ENCODE results near the gene SH3RF3. TPM values are rescaled to one million over a fixed set of nuclear protein-coding genes. Genes with fewer than 3 reads are reported as not detected.

Gene SH3RF3
- total RNA-seq, 3 donors from 2014 or later (not counting 1 experiment from before 2014, with no cell fraction given): 0.23 to 0.61 (median 0.34) TPM

DNA sequence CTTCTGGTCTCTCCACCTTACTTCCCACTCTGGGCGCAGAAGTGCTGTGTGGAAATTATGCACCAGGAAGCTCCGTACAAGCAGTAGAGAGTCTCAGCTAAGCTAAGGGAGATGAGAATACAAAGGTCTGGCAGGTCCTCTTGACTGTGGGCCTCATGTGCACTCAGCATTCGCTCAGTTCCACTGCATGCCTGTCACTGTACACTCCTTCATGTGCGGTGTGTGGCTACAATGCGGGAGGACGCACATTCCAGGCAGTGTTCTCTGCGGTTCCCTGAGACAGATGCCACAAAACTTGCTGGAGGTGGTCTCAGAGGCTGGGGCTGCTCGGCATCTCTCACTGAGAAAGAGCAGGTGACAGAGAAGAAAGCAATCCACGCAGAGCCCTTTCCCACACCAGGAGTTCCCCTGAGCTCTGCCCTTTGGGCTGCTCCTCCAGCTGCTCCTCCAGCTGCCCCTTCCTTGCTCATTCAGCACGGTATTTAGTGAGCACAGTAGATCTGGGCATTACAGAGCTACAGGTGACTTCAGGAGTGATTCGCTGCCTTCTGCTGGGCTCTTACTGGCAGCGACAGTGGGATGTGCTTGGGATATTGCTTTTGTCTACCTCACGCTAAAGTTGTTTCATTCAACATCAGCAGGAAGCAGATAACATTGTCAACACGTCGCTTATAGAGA, 176.6 kb downstream of the SH3RF3 start:
- no peaks in the 10 kb centered on the region for H3K36me3 Mint-ChIP-seq
- intact Hi-C loops (cut with micrococcal nuclease): no loop called here
- DNase-seq (no peak), ATAC-seq (no peak)
- H3K36me3 ChIP-seq (ENCODE audit: control insufficient read depth, insufficient read depth, low read length): no peaks in the 10 kb centered on the region
- no peaks in the 10 kb centered on the region for H3K4me1 Mint-ChIP-seq
- no peak overlapping the region for H3K4me3 ChIP-seq (ENCODE audit: low read length)
- H3K4me3 Mint-ChIP-seq: no peak overlapping the region
- H3K9me3 Mint-ChIP-seq: no peaks in the 10 kb centered on the region
- H3K27ac Mint-ChIP-seq: no peak overlapping the region
- WGBS (ENCODE audit: insufficient coverage): 93% methylated on average over 15 of the region's 15 CpGs
- H3K27me3 ChIP-seq (ENCODE audit: control insufficient read depth, insufficient read depth, low read length): no peaks in the 10 kb centered on the region
- H3K9me3 ChIP-seq (ENCODE audit: control insufficient read depth, insufficient read depth, low read length): no peaks in the 10 kb centered on the region
- peaks cover 0 to 6% of the 10 kb centered on the region in 2 donors for H3K27me3 Mint-ChIP-seq (ENCODE audit: low read depth in 2 of 2)
- no peak overlapping the region for H3K27ac ChIP-seq (ENCODE audit: low read length)
- H3K4me1 ChIP-seq (ENCODE audit: control insufficient read depth, insufficient read depth, low read length): no peaks in the 10 kb centered on the region
- TF ChIP-seq CTCF (IDR thresholded peaks at IDR 0.05): no peak

GRCh38 chr2:109306190-109306589, 177.2 kb downstream of the SH3RF3 start:
- TF ChIP-seq CTCF (IDR thresholded peaks at IDR 0.05): no peak
- intact Hi-C loops (cut with micrococcal nuclease): no loop called here
- ATAC-seq: no peak
- Mint-ChIP-seq H3K27ac (no peak overlapping the region), H3K27me3 (ENCODE audit: low read depth in 2 of 2) (peaks cover 0 to 6% of the 10 kb centered on the region in 2 donors), H3K9me3 (no peaks in the 10 kb centered on the region), H3K36me3 (no peaks in the 10 kb centered on the region), H3K4me3 (no peak overlapping the region), H3K4me1 (no peaks in the 10 kb centered on the region)
- no peak for DNase-seq
- H3K9me3 ChIP-seq (ENCODE audit: control insufficient read depth, insufficient read depth, low read length): no peaks in the 10 kb centered on the region
- H3K4me3 ChIP-seq (ENCODE audit: low read length): no peak overlapping the region
- WGBS (ENCODE audit: insufficient coverage): 81% methylated on average over 10 of the region's 10 CpGs
- H3K36me3 ChIP-seq (ENCODE audit: control insufficient read depth, insufficient read depth, low read length): no peaks in the 10 kb centered on the region
- H3K27me3 ChIP-seq (ENCODE audit: control insufficient read depth, insufficient read depth, low read length): no peaks in the 10 kb centered on the region
- H3K27ac ChIP-seq (ENCODE audit: low read length): no peak overlapping the region
- no peaks in the 10 kb centered on the region for H3K4me1 ChIP-seq (ENCODE audit: control insufficient read depth, insufficient read depth, low read length)

DNA sequence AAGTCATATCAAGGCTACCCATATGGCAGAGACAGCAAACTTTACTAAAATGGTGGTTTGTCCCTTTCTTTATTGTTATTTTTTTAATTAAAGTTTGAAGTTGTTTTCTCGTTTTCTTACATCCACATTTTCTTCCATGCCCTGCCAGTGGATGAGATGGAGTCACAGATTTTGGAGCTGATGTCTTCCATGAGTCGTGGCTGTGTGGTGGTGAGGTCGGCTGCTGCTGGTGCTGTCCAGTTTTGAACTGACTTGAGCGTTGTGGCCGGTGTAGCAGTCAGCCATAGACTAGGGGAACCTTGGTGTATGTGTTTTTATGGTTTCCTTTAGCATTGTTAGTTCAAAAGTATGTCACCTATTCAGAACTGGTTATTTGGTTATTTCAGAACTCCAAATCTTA, 182.8 kb downstream of the SH3RF3 start:
- Mint-ChIP-seq H3K27ac (no peak overlapping the region), H3K9me3 (no peaks in the 10 kb centered on the region), H3K4me1 (no peaks in the 10 kb centered on the region), H3K4me3 (no peak overlapping the region), H3K27me3 (ENCODE audit: low read depth in 2 of 2) (peaks cover 0 to 15% of the 10 kb centered on the region in 2 donors), H3K36me3 (no peaks in the 10 kb centered on the region)
- H3K27me3 ChIP-seq (ENCODE audit: control insufficient read depth, insufficient read depth, low read length): no peaks in the 10 kb centered on the region
- H3K4me3 ChIP-seq (ENCODE audit: low read length): no peak overlapping the region
- DNase-seq (no peak), ATAC-seq (no peak)
- 79% methylated on average over 3 of the region's 5 CpGs for WGBS (ENCODE audit: insufficient coverage)
- H3K4me1 ChIP-seq (ENCODE audit: control insufficient read depth, insufficient read depth, low read length): no peaks in the 10 kb centered on the region
- no peak overlapping the region for H3K27ac ChIP-seq (ENCODE audit: low read length)
- H3K9me3 ChIP-seq (ENCODE audit: control insufficient read depth, insufficient read depth, low read length): no peaks in the 10 kb centered on the region
- no peaks in the 10 kb centered on the region for H3K36me3 ChIP-seq (ENCODE audit: control insufficient read depth, insufficient read depth, low read length)
- TF ChIP-seq CTCF (IDR thresholded peaks at IDR 0.05): no peak
- intact Hi-C loops (cut with micrococcal nuclease): no loop called here

DNA sequence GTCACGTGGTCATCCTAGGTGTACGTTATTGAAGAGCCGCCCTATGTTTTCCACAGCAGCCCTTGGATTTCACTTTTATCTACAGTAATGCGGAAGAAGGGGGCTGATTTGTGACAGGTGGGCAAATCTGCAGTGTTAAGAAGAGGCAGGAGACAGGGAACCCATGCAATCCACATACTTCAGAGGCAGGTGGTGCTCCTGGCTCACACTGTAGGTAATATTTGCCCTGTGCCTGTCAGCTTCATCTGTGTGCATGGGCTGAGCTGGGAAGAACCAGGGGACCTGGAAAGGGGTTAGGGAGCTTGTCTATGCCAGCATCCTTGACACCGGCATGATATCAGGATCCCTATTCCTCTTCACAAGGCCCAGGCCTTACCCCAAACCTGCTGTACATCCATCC, 183.9 kb downstream of the SH3RF3 start:
- H3K36me3 ChIP-seq (ENCODE audit: control insufficient read depth, insufficient read depth, low read length): no peaks in the 10 kb centered on the region
- intact Hi-C loops (cut with micrococcal nuclease): no loop called here
- H3K27me3 ChIP-seq (ENCODE audit: control insufficient read depth, insufficient read depth, low read length): no peaks in the 10 kb centered on the region
- no peak overlapping the region for H3K4me3 ChIP-seq (ENCODE audit: low read length)
- DNase-seq (peak in 1 of 2 donors; percentile 22), ATAC-seq (no peak)
- Mint-ChIP-seq H3K27ac (no peak overlapping the region), H3K4me1 (no peaks in the 10 kb centered on the region), H3K36me3 (no peaks in the 10 kb centered on the region), H3K27me3 (ENCODE audit: low read depth in 2 of 2) (peaks cover 0 to 15% of the 10 kb centered on the region in 2 donors), H3K9me3 (no peaks in the 10 kb centered on the region), H3K4me3 (no peak overlapping the region)
- no peaks in the 10 kb centered on the region for H3K9me3 ChIP-seq (ENCODE audit: control insufficient read depth, insufficient read depth, low read length)
- no peak overlapping the region for H3K27ac ChIP-seq (ENCODE audit: low read length)
- no peak for TF ChIP-seq CTCF (IDR thresholded peaks at IDR 0.05)
- 100% methylated on average over 3 of the region's 5 CpGs for WGBS (ENCODE audit: insufficient coverage)
- no peaks in the 10 kb centered on the region for H3K4me1 ChIP-seq (ENCODE audit: control insufficient read depth, insufficient read depth, low read length)
